Endothelial cell of umbilical vein (primary cell): ENCODE measurements around the gene GRM5. TPM values are rescaled to one million over a fixed set of nuclear protein-coding genes. Genes with fewer than 3 reads are reported as not detected.

ENCODE experiments used
- BruUV-seq: library from RNA; stranded (reverse); fragments of 400-500 nt; replicated peaks from 2 replicates; lab custom pipeline; 2021; lab: Mats Ljungman, UMichigan
- CTCF ChIA-PET: fragments of 300-600, 350-600 bp; sonication (Branson Sonifier 250); formaldehyde crosslinking; loops from one replicate; lab custom pipeline; 2021; ENCODE audit warnings: antibody characterized with exemption, inconsistent platforms; lab: Charles Lee
- POLR2A ChIA-PET: fragments of 300-600, 350-600 bp; sonication (Branson Sonifier 250); formaldehyde crosslinking; loops from one replicate; lab custom pipeline; 2021; ENCODE audit warnings: antibody characterized with exemption, inconsistent platforms; lab: Charles Lee
- DNase-seq: peaks from one replicate; pipeline ENCODE4 v3.0.0-alpha.2; 2011; ENCODE audit warnings: low read depth, low spot score
- FAIRE-seq: peaks from 2 replicates; lab custom pipeline; 2011; peaks lifted over from hg19 to GRCh38; lab: Jason Lieb, UNC
- H2AFZ ChIP-seq: 2 replicates; pipeline ENCODE4 v1.6.0; 2012; ENCODE audit warnings: low read depth, low read length, control low read depth, inconsistent platforms
- H3K27ac ChIP-seq: 2 replicates; pipeline ENCODE4 v1.5.1; 2011; ENCODE audit warnings: low read depth, mild to moderate bottlenecking, control low read depth, low read length, moderate library complexity; ENCODE audit not compliant: insufficient read depth
- H3K27me3 ChIP-seq, 2 experiments: 2 replicates each; pipeline versions ENCODE4 v1.6.0 to v1.6.1; 2011; ENCODE audit warnings: low read length in 2 of 2, mixed read lengths in 1 of 2; ENCODE audit not compliant: control insufficient read depth in 2 of 2, insufficient read depth in 2 of 2
- H3K36me3 ChIP-seq, 2 experiments: 2 replicates in 1 of 2; 3 replicates in 1 of 2; pipeline ENCODE4 v1.5.1; 2011; ENCODE audit warnings: low read length in 2 of 2, mild to moderate bottlenecking in 1 of 2, moderate library complexity in 1 of 2; ENCODE audit not compliant: control insufficient read depth in 2 of 2, insufficient read depth in 2 of 2; ENCODE audit errors: extremely low read depth in 1 of 2
- H3K4me1 ChIP-seq: 3 replicates; pipeline ENCODE4 v1.5.1; 2011; ENCODE audit warnings: mild to moderate bottlenecking, low read length; ENCODE audit not compliant: control insufficient read depth, insufficient read depth; ENCODE audit errors: extremely low read depth
- H3K4me2 ChIP-seq: 2 replicates; pipeline ENCODE4 v1.6.1; 2011; ENCODE audit warnings: low read length, control low read depth, mixed read lengths; ENCODE audit not compliant: insufficient read depth
- H3K4me3 ChIP-seq, 3 experiments: fragments of 200-600 bp in 1 of 3; sonication (generic), shearing (Covaris generic) in 1 of 3; replicated peaks in 1 of 3; 2 replicates each; pipeline ENCODE4 v1.5.1; 2011 to 2016; ENCODE audit warnings: control low read depth in 3 of 3, low read length in 3 of 3, mild to moderate bottlenecking in 2 of 3, inconsistent platforms in 1 of 3, low read depth in 1 of 3, moderate library complexity in 1 of 3; ENCODE audit not compliant: insufficient read depth in 1 of 3
- H3K79me2 ChIP-seq: 2 replicates; pipeline ENCODE4 v1.6.0; 2012; ENCODE audit warnings: low read length, inconsistent platforms; ENCODE audit not compliant: control insufficient read depth, insufficient read depth
- H3K9ac ChIP-seq: replicated peaks from 2 replicates; pipeline ENCODE3; 2011; ENCODE audit warnings: low read length, control low read depth; ENCODE audit not compliant: insufficient read depth; ENCODE audit errors: extremely low read depth
- H3K9me1 ChIP-seq: replicated peaks from 3 replicates; pipeline ENCODE4 v1.6.0; 2011; ENCODE audit warnings: mild to moderate bottlenecking, low read length; ENCODE audit not compliant: control insufficient read depth, insufficient read depth; ENCODE audit errors: extremely low read depth
- H3K9me3 ChIP-seq: replicated peaks from 2 replicates; pipeline ENCODE4 v1.5.1; 2012; ENCODE audit warnings: low read length, inconsistent platforms; ENCODE audit not compliant: control insufficient read depth, insufficient read depth
- H4K20me1 ChIP-seq: replicated peaks from 2 replicates; pipeline ENCODE3; 2011; ENCODE audit warnings: mild to moderate bottlenecking, low read length; ENCODE audit not compliant: control insufficient read depth, insufficient read depth; ENCODE audit errors: extremely low read depth
- EZH2 ChIP-seq: IDR thresholded peaks from 2 replicates; pipeline ENCODE4 v1.6.1; 2012; ENCODE audit warnings: borderline replicate concordance, low read depth, mild to moderate bottlenecking, moderate library complexity, low read length, inconsistent platforms; ENCODE audit not compliant: severe bottlenecking
- FOS ChIP-seq: IDR thresholded peaks from 2 replicates; pipeline ENCODE4 v1.6.1; 2011; ENCODE audit warnings: mild to moderate bottlenecking, low read length, moderate library complexity, borderline replicate concordance; ENCODE audit not compliant: insufficient read depth
- GATA2 ChIP-seq: IDR thresholded peaks from 2 replicates; pipeline ENCODE4 v1.7.0; 2011; ENCODE audit warnings: low read depth, mild to moderate bottlenecking, moderate library complexity, mixed read lengths, low read length; ENCODE audit not compliant: insufficient read length, insufficient read depth
- JUN ChIP-seq: IDR thresholded peaks from 2 replicates; pipeline ENCODE4 v1.6.1; 2011; ENCODE audit warnings: borderline replicate concordance, low read depth; ENCODE audit not compliant: insufficient read length, insufficient read depth
- MYC ChIP-seq: IDR thresholded peaks from one replicate; pipeline ENCODE4 v1.6.1; 2011; ENCODE audit warnings: mild to moderate bottlenecking, low read depth, low read length
- POLR2A ChIP-seq: IDR thresholded peaks from 2 replicates; pipeline ENCODE4 v1.6.1; 2012; ENCODE audit warnings: low read depth, mild to moderate bottlenecking, control low read depth, low read length
- POLR2AphosphoS5 ChIP-seq: IDR thresholded peaks from 2 replicates; pipeline ENCODE4 v1.6.1; 2012; ENCODE audit warnings: low read depth, mild to moderate bottlenecking, control low read depth, low read length, moderate library complexity; ENCODE audit not compliant: insufficient read depth
- dilution Hi-C: fragments of 300-500 bp; cut with MboI; formaldehyde crosslinking; loops from one replicate; pipeline ENCODE4 v1.15.0; 2019; ENCODE audit warnings: low sequenced_read_pairs; ENCODE audit not compliant: extremely low pct_ligation_motif_present
- intact Hi-C: fragments of 100-400 bp; cut with micrococcal nuclease; formaldehyde crosslinking; loops from one replicate; pipeline ENCODE4 v1.10.0; 2022
- polyA plus RNA-seq, 4 experiments: library from polyadenylated mRNA; depleted of rRNA in 3 of 4; stranded (reverse) in 3 of 4; unstranded in 1 of 4; fragments of >200 nt; gene quantifications; 2 replicates each; pipeline versions ENCODE4 v1.2.1 to v1.2.3, GENCODE V29; 2011 to 2012; ENCODE audit warnings: missing spikeins in 1 of 4
- total RNA-seq: library from RNA; stranded (reverse); gene quantifications from 2 replicates; pipeline ENCODE4 v1.2.3, GENCODE V29; 2021
- TF ChIP-seq, protein P1 (sequence below): IDR thresholded peaks from 2 replicates; pipeline ENCODE4 v1.6.1; 2011; ENCODE audit not compliant: insufficient read depth, insufficient read length
- TF ChIP-seq, protein P2 (sequence below), 2 donors: IDR thresholded peaks; 1 replicate in 1 of 2; 2 replicates in 1 of 2; pipeline ENCODE4 v1.5.1; 2011; ENCODE audit warnings: low read length in 2 of 2, mild to moderate bottlenecking in 2 of 2, moderate library complexity in 2 of 2, control low read depth in 1 of 2, inconsistent platforms in 1 of 2, low read depth in 1 of 2; ENCODE audit not compliant: insufficient read depth in 1 of 2; ENCODE audit errors: extremely low read depth in 1 of 2

GRM5 gene
- total and polyA plus RNA-seq, 2 donors (not counting 3 experiments of a cell fraction or from before 2014, with no cell fraction given), result 0.10 to 0.11 TPM

DNA sequence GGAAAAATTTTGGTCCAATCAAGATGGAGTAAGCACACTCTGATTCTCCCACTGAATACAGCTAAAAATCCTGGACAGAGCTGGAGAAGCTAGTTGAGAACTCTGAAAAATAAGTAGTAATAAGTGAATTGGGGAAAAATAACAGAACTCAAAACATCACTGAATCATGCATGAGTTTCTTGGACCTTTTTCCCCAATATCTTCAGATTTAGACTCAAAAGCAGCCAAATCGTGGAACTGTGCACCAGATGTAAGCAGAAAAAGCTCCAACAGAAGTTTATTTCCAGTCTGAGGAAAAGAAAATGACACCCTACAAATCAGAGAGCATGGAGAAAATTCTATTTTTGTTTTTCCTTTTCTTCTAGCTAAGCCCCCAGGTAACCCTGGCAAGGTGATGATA lies 448.6 kb downstream of the GRM5 start:
- Histone ChIP-seq H3K36me3 (no peaks in the 10 kb centered on the region), H2AFZ (no peak overlapping the region), H3K27ac (no peak overlapping the region), H3K79me2 (no peaks in the 10 kb centered on the region), H3K9ac (no peak overlapping the region), H3K27me3 (no peaks in the 10 kb centered on the region), H4K20me1 (no peaks in the 10 kb centered on the region), H3K9me1 (no peaks in the 10 kb centered on the region), H3K4me3 (no peak overlapping the region), H3K9me3 (no peaks in the 10 kb centered on the region), H3K4me1 (no peaks in the 10 kb centered on the region), H3K4me2 (no peak overlapping the region)
- no TSS peak for BruUV-seq
- FAIRE-seq (no peak), DNase-seq (no peak)
- CTCF ChIA-PET, result no interaction called here
- dilution Hi-C loops (no loop called here), intact Hi-C loops (no loop called here)
- POLR2A ChIA-PET, result no interaction called here
- TF ChIP-seq, protein P1, sequence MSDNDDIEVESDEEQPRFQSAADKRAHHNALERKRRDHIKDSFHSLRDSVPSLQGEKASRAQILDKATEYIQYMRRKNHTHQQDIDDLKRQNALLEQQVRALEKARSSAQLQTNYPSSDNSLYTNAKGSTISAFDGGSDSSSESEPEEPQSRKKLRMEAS, result no peak
- no peak for TF ChIP-seq FOS

DNA sequence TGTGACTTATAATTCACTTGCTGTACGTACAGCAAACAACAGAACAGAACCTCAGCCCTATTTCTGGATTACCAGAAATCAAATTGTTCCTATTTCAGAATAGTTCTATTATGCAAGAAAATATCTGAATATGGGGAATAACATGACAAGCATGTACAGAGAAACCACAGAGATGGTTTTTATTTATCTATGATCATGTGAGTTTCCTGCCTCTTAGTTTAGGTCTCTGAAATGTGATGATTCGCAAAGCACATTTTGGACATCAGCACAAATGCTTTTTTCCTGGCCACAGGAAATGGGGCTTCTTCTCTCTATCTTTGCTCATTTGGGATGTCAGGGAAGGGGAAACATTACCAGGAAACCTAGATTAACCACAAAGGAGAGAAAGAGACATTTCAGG lies 461.5 kb downstream of the GRM5 start:
- intact Hi-C loops, result no loop called here
- TF ChIP-seq POLR2A (no peak), MYC (no peak), GATA2 (no peak), JUN (no peak), EZH2 (no peak), FOS (no peak), POLR2AphosphoS5 (no peak)
- TF ChIP-seq, protein P2, sequence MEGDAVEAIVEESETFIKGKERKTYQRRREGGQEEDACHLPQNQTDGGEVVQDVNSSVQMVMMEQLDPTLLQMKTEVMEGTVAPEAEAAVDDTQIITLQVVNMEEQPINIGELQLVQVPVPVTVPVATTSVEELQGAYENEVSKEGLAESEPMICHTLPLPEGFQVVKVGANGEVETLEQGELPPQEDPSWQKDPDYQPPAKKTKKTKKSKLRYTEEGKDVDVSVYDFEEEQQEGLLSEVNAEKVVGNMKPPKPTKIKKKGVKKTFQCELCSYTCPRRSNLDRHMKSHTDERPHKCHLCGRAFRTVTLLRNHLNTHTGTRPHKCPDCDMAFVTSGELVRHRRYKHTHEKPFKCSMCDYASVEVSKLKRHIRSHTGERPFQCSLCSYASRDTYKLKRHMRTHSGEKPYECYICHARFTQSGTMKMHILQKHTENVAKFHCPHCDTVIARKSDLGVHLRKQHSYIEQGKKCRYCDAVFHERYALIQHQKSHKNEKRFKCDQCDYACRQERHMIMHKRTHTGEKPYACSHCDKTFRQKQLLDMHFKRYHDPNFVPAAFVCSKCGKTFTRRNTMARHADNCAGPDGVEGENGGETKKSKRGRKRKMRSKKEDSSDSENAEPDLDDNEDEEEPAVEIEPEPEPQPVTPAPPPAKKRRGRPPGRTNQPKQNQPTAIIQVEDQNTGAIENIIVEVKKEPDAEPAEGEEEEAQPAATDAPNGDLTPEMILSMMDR (IDR thresholded peaks at IDR 0.05; ENCODE audit: extremely low read depth in 1 of 2, insufficient read depth in 1 of 2, low read depth in 1 of 2, low read length in 2 of 2), result no peak
- TF ChIP-seq, protein P1, result no peak
- ChIA-PET CTCF (no interaction called here), POLR2A (no interaction called here)
- no peak overlapping the region for H3K4me3 ChIP-seq
- H3K36me3 ChIP-seq, result no peaks in the 10 kb centered on the region
- no peak overlapping the region for H2AFZ ChIP-seq
- dilution Hi-C loops, result no loop called here
- DNase-seq (no peak), FAIRE-seq (no peak)
- H3K27ac ChIP-seq, result no peak overlapping the region
- no peaks in the 10 kb centered on the region for H3K79me2 ChIP-seq
- H3K9me3 ChIP-seq, result no peaks in the 10 kb centered on the region
- no peak overlapping the region for H3K4me2 ChIP-seq
- no peaks in the 10 kb centered on the region for H3K9me1 ChIP-seq
- no peaks in the 10 kb centered on the region for H4K20me1 ChIP-seq
- no peaks in the 10 kb centered on the region for H3K27me3 ChIP-seq
- H3K4me1 ChIP-seq, result no peaks in the 10 kb centered on the region
- H3K9ac ChIP-seq, result no peak overlapping the region
- BruUV-seq, result no TSS peak
